KMS-11 (cell line): Measurements from ENCODE around the gene C7.

Experiments used
- H2AFZ ChIP-seq: fragments of 200-600 bp; sonication (generic); 2 replicates; pipeline ENCODE4 v1.6.1; 2016; ENCODE audit warnings: antibody characterized with exemption, mixed run types, low read depth
- H3K27ac ChIP-seq: fragments of 200-600 bp; sonication (generic); 2 replicates; pipeline ENCODE4 v1.6.1; 2016; ENCODE audit warnings: mild to moderate bottlenecking, mixed run types
- H3K27me3 ChIP-seq: fragments of 200-600 bp; sonication (generic); 2 replicates; pipeline ENCODE4 v1.6.1; 2017; ENCODE audit warnings: mild to moderate bottlenecking, low read depth, mixed run types, moderate library complexity; ENCODE audit not compliant: insufficient read depth
- H3K36me3 ChIP-seq: fragments of 200-600 bp; sonication (generic); 2 replicates; pipeline ENCODE4 v1.6.1; 2017; ENCODE audit warnings: mild to moderate bottlenecking, mixed run types; ENCODE audit not compliant: insufficient read depth
- H3K4me1 ChIP-seq: fragments of 200-600 bp; sonication (generic); 2 replicates; pipeline ENCODE4 v1.6.1; 2016; ENCODE audit warnings: mild to moderate bottlenecking, low read depth, mixed run types; ENCODE audit not compliant: poor library complexity, severe bottlenecking
- H3K4me2 ChIP-seq: fragments of 200-600 bp; sonication (generic); 2 replicates; pipeline ENCODE4 v1.7.0; 2016; ENCODE audit warnings: mild to moderate bottlenecking, mixed run types
- H3K4me3 ChIP-seq: fragments of 200-600 bp; sonication (generic); IDR thresholded peaks from 2 replicates; pipeline ENCODE4 v1.6.1; 2017; ENCODE audit warnings: low read depth, low read length, mixed read lengths; ENCODE audit not compliant: insufficient read depth
- H3K79me2 ChIP-seq: fragments of 200-600 bp; sonication (generic); 2 replicates; pipeline ENCODE4 v1.6.1; 2016; ENCODE audit warnings: low read depth, mixed run types; ENCODE audit not compliant: insufficient read depth
- H3K9ac ChIP-seq: fragments of 200-600 bp; sonication (generic); 2 replicates; pipeline ENCODE4 v1.6.1; 2016; ENCODE audit warnings: mild to moderate bottlenecking, mixed run types
- H4K20me1 ChIP-seq: fragments of 200-600 bp; sonication (generic); 2 replicates; pipeline ENCODE4 v1.6.1; 2016; ENCODE audit warnings: mild to moderate bottlenecking, mixed run types; ENCODE audit not compliant: insufficient read depth
- TF ChIP-seq, protein P1 (sequence below): fragments of 200-600 bp; sonication (generic); conservative IDR thresholded peaks from 2 replicates; pipeline ENCODE4 v1.6.1; 2017; ENCODE audit warnings: low read depth, mild to moderate bottlenecking, antibody characterized with exemption, low read length, moderate library complexity, mixed read lengths

C7 gene

DNA sequence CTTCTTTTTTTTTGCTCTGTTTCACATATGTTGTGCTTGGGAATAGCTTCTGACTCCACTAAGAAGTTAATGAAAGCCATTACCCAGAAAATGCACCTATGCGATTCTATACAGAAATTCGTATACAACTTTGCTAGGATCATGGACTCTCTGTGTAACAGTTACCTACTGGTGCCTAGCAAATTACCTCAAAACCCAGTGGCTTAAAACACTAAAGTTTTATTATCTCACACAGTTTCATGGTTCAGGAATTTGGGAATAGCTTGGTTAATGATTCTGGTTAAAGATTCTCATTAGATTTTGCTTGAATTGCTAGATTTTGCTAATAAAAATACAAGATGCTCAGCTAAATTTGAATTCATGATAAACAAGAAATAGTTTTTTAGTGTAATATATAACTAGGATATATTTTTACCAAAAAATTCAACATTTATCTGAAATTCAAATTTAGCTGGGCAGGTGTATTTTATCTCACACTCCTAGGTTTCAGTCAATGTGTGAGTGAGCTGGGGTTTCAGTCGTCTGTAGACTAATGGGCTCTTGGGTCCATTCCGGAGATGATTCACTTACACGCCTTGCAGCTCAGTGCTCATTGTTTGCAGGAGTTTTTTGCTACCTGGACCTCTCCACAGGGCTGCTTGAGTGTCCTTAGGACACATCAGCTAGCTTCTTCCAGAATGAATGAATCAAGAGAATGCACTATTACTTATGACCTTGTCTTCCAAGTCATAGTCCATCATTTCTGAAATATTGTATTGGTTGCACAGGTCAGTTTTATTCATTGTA, 86.7 kb downstream of the C7 start:
- no peaks in the 10 kb centered on the region for H3K36me3 ChIP-seq
- no peaks in the 10 kb centered on the region for H3K79me2 ChIP-seq
- H3K4me3 ChIP-seq, result no peak overlapping the region
- no peak overlapping the region for H3K27ac ChIP-seq
- no peak overlapping the region for H3K4me2 ChIP-seq
- H3K9ac ChIP-seq, result no peak overlapping the region
- TF ChIP-seq, protein P1, sequence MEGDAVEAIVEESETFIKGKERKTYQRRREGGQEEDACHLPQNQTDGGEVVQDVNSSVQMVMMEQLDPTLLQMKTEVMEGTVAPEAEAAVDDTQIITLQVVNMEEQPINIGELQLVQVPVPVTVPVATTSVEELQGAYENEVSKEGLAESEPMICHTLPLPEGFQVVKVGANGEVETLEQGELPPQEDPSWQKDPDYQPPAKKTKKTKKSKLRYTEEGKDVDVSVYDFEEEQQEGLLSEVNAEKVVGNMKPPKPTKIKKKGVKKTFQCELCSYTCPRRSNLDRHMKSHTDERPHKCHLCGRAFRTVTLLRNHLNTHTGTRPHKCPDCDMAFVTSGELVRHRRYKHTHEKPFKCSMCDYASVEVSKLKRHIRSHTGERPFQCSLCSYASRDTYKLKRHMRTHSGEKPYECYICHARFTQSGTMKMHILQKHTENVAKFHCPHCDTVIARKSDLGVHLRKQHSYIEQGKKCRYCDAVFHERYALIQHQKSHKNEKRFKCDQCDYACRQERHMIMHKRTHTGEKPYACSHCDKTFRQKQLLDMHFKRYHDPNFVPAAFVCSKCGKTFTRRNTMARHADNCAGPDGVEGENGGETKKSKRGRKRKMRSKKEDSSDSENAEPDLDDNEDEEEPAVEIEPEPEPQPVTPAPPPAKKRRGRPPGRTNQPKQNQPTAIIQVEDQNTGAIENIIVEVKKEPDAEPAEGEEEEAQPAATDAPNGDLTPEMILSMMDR, result no peak
- H4K20me1 ChIP-seq, result no peaks in the 10 kb centered on the region
- H3K4me1 ChIP-seq, result no peaks in the 10 kb centered on the region
- no peaks in the 10 kb centered on the region for H3K27me3 ChIP-seq
- H2AFZ ChIP-seq, result no peak overlapping the region

DNA sequence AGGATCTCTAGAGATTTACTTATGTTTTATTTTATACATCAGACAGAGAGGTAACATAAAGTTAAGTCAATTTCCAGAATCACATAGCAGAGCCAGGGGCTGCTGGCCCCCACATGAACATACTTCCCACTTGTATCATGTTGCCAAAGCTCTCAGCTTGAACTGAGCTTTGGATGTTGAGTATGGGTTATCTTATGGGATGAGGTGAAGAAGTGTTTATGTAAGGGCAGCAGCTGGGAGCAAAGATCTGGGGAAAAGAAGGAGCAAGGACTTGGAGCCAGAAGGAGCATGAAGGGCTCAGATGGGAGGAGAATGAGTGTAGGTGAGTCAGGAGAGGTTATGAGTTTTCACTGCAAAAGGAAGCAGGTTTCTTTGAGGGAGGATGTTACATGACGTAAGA, 89.8 kb downstream of the C7 start:
- TF ChIP-seq, protein P1, result no peak
- no peaks in the 10 kb centered on the region for H3K36me3 ChIP-seq
- no peak overlapping the region for H3K9ac ChIP-seq
- H3K27me3 ChIP-seq, result no peaks in the 10 kb centered on the region
- H3K27ac ChIP-seq, result no peak overlapping the region
- H2AFZ ChIP-seq, result no peak overlapping the region
- H3K4me2 ChIP-seq, result no peak overlapping the region
- no peaks in the 10 kb centered on the region for H4K20me1 ChIP-seq
- no peak overlapping the region for H3K4me3 ChIP-seq
- no peaks in the 10 kb centered on the region for H3K79me2 ChIP-seq
- no peaks in the 10 kb centered on the region for H3K4me1 ChIP-seq

GRCh38 chr5:40999966-41000365, 90.7 kb downstream of the C7 start:
- no peaks in the 10 kb centered on the region for H3K4me1 ChIP-seq
- no peak overlapping the region for H3K9ac ChIP-seq
- H3K27ac ChIP-seq, result no peak overlapping the region
- no peaks in the 10 kb centered on the region for H4K20me1 ChIP-seq
- H3K4me2 ChIP-seq, result no peak overlapping the region
- no peak overlapping the region for H3K4me3 ChIP-seq
- no peaks in the 10 kb centered on the region for H3K27me3 ChIP-seq
- H3K79me2 ChIP-seq, result no peaks in the 10 kb centered on the region
- H2AFZ ChIP-seq, result no peak overlapping the region
- H3K36me3 ChIP-seq, result no peaks in the 10 kb centered on the region
- TF ChIP-seq, protein P1, result no peak

DNA sequence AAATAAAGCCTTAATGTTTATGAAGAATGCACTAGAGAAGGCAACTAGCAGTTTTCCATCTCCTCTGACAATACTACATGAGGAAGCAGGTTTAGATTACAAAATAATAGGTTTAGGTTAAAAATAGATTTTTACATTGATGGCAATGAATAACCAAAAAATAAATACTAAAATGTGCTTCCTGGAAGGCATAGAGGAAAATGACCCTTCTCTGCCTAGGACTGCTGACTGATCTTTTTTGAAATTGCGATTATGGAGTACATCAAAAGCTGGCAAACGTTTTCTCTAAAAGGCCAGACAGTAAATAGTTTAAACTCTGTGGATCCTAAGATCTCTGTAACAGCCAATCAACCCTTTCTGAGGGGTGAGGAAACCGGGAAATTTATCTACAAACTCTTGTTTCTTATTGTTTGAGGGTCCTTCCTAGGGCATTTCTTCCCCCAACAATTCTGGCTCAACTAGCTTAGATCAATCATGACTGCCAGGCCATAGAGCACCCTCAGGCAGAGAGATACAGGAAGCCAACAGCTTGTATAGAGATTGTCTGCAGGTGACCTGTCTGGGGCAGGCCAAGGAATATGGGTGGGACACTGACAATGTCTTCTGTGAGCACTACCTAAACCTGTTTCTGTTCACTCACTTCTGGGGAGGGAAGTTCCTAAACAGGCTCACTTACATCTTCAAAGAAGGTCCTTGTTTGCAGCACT, 94.5 kb downstream of the C7 start:
- no peak overlapping the region for H3K27ac ChIP-seq
- H3K9ac ChIP-seq, result no peak overlapping the region
- no peaks in the 10 kb centered on the region for H3K27me3 ChIP-seq
- TF ChIP-seq, protein P1, result no peak
- no peak overlapping the region for H2AFZ ChIP-seq
- H3K4me1 ChIP-seq, result no peaks in the 10 kb centered on the region
- H3K79me2 ChIP-seq, result no peaks in the 10 kb centered on the region
- no peak overlapping the region for H3K4me3 ChIP-seq
- no peak overlapping the region for H3K4me2 ChIP-seq
- H4K20me1 ChIP-seq, result no peaks in the 10 kb centered on the region
- H3K36me3 ChIP-seq, result no peaks in the 10 kb centered on the region
